K562 (cell line): ENCODE measurements around the gene MACROD2.

ENCODE experiments used
- ASH1L ChIP-seq: fragments of 450-650 bp; IDR thresholded peaks from 2 replicates; pipeline ENCODE4 v1.6.1; 2018; ENCODE audit warnings: borderline replicate concordance, mild to moderate bottlenecking, low read depth; ENCODE audit not compliant: partially characterized antibody
- BRCA1 ChIP-seq, 2 experiments: fragments of 450-650 bp in 1 of 2; sonication (generic) in 1 of 2; formaldehyde crosslinking in 1 of 2; IDR thresholded peaks; 2 replicates each; pipeline versions ENCODE4 v1.5.0 to v1.6.1; 2017 to 2020; ENCODE audit warnings: mild to moderate bottlenecking in 1 of 2, missing genetic modification reagents in 1 of 2
- CREB5 ChIP-seq: fragments of 250-450 bp; sonication (Bioruptor Pico); IDR thresholded peaks from 2 replicates; pipeline ENCODE4 v1.5.0; 2020; ENCODE audit warnings: mild to moderate bottlenecking
- EHMT2 ChIP-seq: fragments of 450-650 bp; IDR thresholded peaks from 2 replicates; pipeline ENCODE4 v1.6.1; 2018; ENCODE audit warnings: antibody characterized with exemption
- ELF1 ChIP-seq: fragments of 200-800 bp; sonication (Bioruptor generic); IDR thresholded peaks from 2 replicates; pipeline ENCODE4 v1.6.1; 2016; ENCODE audit warnings: missing genetic modification characterization, missing compliant biosample characterization
- JUN ChIP-seq, 2 experiments: sonication (generic) in 1 of 2; formaldehyde crosslinking in 1 of 2; IDR thresholded peaks; 2 replicates each; pipeline versions ENCODE4 v1.6.1 to v1.8.0; 2012 to 2022; ENCODE audit warnings: borderline replicate concordance in 2 of 2, mild to moderate bottlenecking in 2 of 2, improper control_type of control experiment in 1 of 2, low read depth in 1 of 2, low read length in 1 of 2, missing genetic modification reagents in 1 of 2
- KLF6 ChIP-seq: fragments of 250-450 bp; sonication (Bioruptor Pico); IDR thresholded peaks from 2 replicates; pipeline ENCODE4 v1.4.0; 2020; ENCODE audit warnings: mild to moderate bottlenecking, moderate library complexity, borderline replicate concordance
- MECOM ChIP-seq: fragments of 250-450 bp; sonication (Bioruptor Pico); IDR thresholded peaks from 2 replicates; pipeline ENCODE4 v1.8.0; 2022; ENCODE audit warnings: inconsistent platforms
- MNT ChIP-seq, 2 experiments: fragments of 450-650 bp; conservative IDR thresholded peaks; 2 replicates each; pipeline ENCODE4 v1.6.1; 2017; ENCODE audit warnings: mild to moderate bottlenecking in 2 of 2, moderate library complexity in 2 of 2
- NR2C1 ChIP-seq, 2 experiments: fragments of 450-650 bp; IDR thresholded peaks; 2 replicates each; pipeline ENCODE4 v1.6.1; 2017; ENCODE audit warnings: mild to moderate bottlenecking in 2 of 2, antibody characterized with exemption in 1 of 2, inconsistent platforms in 1 of 2, missing compliant biosample characterization in 1 of 2, missing genetic modification characterization in 1 of 2
- PTBP1 ChIP-seq: fragments of 200-400 bp; formaldehyde crosslinking; IDR thresholded peaks from 2 replicates; pipeline ENCODE4 v1.6.1; 2017; ENCODE audit warnings: low read depth, low read length
- ZNF274 ChIP-seq: IDR thresholded peaks from 2 replicates; pipeline ENCODE4 v1.6.1; 2011; ENCODE audit warnings: low read depth, mild to moderate bottlenecking, low read length, moderate library complexity, borderline replicate concordance
- ZNF431 ChIP-seq: sonication (generic); formaldehyde crosslinking; IDR thresholded peaks from 2 replicates; pipeline ENCODE4 v1.8.0; 2022; ENCODE audit warnings: mild to moderate bottlenecking, missing genetic modification reagents
- TF ChIP-seq, protein P1 (sequence below): fragments of 250-450 bp; sonication (Bioruptor Pico); IDR thresholded peaks from 2 replicates; pipeline ENCODE4 v1.4.0; 2020; ENCODE audit warnings: mild to moderate bottlenecking

GRCh38 chr20:15065794-15066193 is 1070.5 kb downstream of the MACROD2 start:
- no peak for TF ChIP-seq NR2C1 (IDR thresholded peaks at IDR 0.05)
- TF ChIP-seq NR2C1 (tag; IDR thresholded peaks at IDR 0.05), result no peak
- TF ChIP-seq JUN (IDR thresholded peaks at IDR 0.05; ENCODE audit: borderline replicate concordance, low read depth, low read length), result no peak
- TF ChIP-seq JUN (CRISPR knock-in tag; IDR thresholded peaks at IDR 0.05; ENCODE audit: borderline replicate concordance), result no peak
- no peak for TF ChIP-seq ZNF274
- TF ChIP-seq MECOM (CRISPR knock-in tag), result no peak
- no peak for TF ChIP-seq MNT (conservative IDR thresholded peaks at IDR 0.05)
- TF ChIP-seq BRCA1 (IDR thresholded peaks at IDR 0.05), result no peak
- TF ChIP-seq BRCA1 (CRISPR knock-in tag; IDR thresholded peaks at IDR 0.05), result no peak
- TF ChIP-seq ASH1L, result no peak
- TF ChIP-seq PTBP1, result no peak
- no peak for TF ChIP-seq KLF6
- no peak for TF ChIP-seq EHMT2
- TF ChIP-seq, protein P1, sequence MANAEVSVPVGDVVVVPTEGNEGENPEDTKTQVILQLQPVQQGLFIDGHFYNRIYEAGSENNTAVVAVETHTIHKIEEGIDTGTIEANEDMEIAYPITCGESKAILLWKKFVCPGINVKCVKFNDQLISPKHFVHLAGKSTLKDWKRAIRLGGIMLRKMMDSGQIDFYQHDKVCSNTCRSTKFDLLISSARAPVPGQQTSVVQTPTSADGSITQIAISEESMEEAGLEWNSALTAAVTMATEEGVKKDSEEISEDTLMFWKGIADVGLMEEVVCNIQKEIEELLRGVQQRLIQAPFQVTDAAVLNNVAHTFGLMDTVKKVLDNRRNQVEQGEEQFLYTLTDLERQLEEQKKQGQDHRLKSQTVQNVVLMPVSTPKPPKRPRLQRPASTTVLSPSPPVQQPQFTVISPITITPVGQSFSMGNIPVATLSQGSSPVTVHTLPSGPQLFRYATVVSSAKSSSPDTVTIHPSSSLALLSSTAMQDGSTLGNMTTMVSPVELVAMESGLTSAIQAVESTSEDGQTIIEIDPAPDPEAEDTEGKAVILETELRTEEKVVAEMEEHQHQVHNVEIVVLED, result no peak
- no peak for TF ChIP-seq ZNF431 (CRISPR knock-in tag)
- no peak for TF ChIP-seq CREB5 (CRISPR knock-in tag)
- TF ChIP-seq ELF1 (tag), result no peak
